T-cell (primary cell): ENCODE data around the gene CERS1. TPM values are rescaled to one million over a fixed set of nuclear protein-coding genes. Genes with fewer than 3 reads are reported as not detected.

Experiments used
- ATAC-seq, 4 experiments: fragments of 200-7000 bp in 3 of 4; fragments of 150-1000 bp in 1 of 4; cut with Tn5 transposase; replicated peaks in 1 of 4; 1 replicate in 3 of 4; 2 replicates in 1 of 4; pipeline ENCODE4 v1.10.0; 2021; ENCODE audit warnings: moderate library complexity in 3 of 4, mild to moderate bottlenecking in 2 of 4, moderate number of reproducible peaks in 1 of 4
- CTCF ChIA-PET, 2 donors: fragments of 300-600 bp; sonication (Branson Sonifier 250); formaldehyde crosslinking; loops; one replicate each; lab custom pipeline; 2022; ENCODE audit warnings: antibody characterized with exemption in 2 of 2; lab: Charles Lee
- POLR2A ChIA-PET, 2 donors: fragments of 300-600 bp; sonication (Branson Sonifier 250); formaldehyde crosslinking; loops; one replicate each; lab custom pipeline; 2022; ENCODE audit warnings: antibody characterized with exemption in 2 of 2; lab: Charles Lee
- DNase-seq, 35 experiments: peaks; one replicate each; pipeline versions ENCODE4 v3.0.0 to v3.0.0-alpha.2; 2013 to 2023
- H3K27ac ChIP-seq: one replicate; pipeline ENCODE4 v1.5.1; 2013; ENCODE audit warnings: low read length
- H3K27me3 ChIP-seq, 2 experiments: replicated peaks in 1 of 2; 1 replicate in 1 of 2; 2 replicates in 1 of 2; pipeline versions ENCODE4 v1.6.1 to v1.7.0; 2013; ENCODE audit warnings: low read length in 1 of 2, mixed read lengths in 1 of 2; ENCODE audit not compliant: control insufficient read depth in 2 of 2, insufficient read depth in 2 of 2; ENCODE audit errors: extremely low read depth in 1 of 2
- H3K36me3 ChIP-seq, 2 donors: 1 replicate in 1 of 2; 2 replicates in 1 of 2; pipeline versions ENCODE4 v1.6.1 to v1.7.0; 2013; ENCODE audit warnings: low read length in 1 of 2; ENCODE audit not compliant: control insufficient read depth in 2 of 2, insufficient read depth in 1 of 2; ENCODE audit errors: extremely low read depth in 1 of 2
- H3K4me1 ChIP-seq, 2 experiments: 1 replicate in 1 of 2; 2 replicates in 1 of 2; pipeline versions ENCODE4 v1.6.1 to v1.7.0; 2013; ENCODE audit warnings: low read length in 2 of 2, mixed read lengths in 1 of 2; ENCODE audit not compliant: insufficient read depth in 2 of 2, control insufficient read depth in 1 of 2; ENCODE audit errors: extremely low read depth in 1 of 2
- H3K4me3 ChIP-seq, 2 donors: 1 replicate in 1 of 2; 2 replicates in 1 of 2; pipeline versions ENCODE4 v1.5.1 to v1.7.0; 2013; ENCODE audit warnings: mild to moderate bottlenecking in 2 of 2, low read length in 1 of 2, moderate library complexity in 1 of 2; ENCODE audit not compliant: control insufficient read depth in 1 of 2; ENCODE audit errors: extremely low read depth in 1 of 2
- H3K9me3 ChIP-seq: 2 replicates; pipeline ENCODE4 v1.7.0; 2013
- H3K27ac Mint-ChIP-seq, 2 donors: one replicate each; pipeline ENCODE4 v1.8.0; 2020 to 2021; ENCODE audit warnings: mild to moderate bottlenecking in 2 of 2, mixed read lengths in 2 of 2
- H3K27me3 Mint-ChIP-seq, 2 donors: one replicate each; pipeline ENCODE4 v1.8.0; 2021 to 2022; ENCODE audit warnings: mixed read lengths in 2 of 2
- H3K36me3 Mint-ChIP-seq: one replicate; pipeline ENCODE4 v1.8.0; 2021; ENCODE audit warnings: mixed read lengths
- H3K4me1 Mint-ChIP-seq, 3 donors: one replicate each; pipeline ENCODE4 v1.8.0; 2020 to 2022; ENCODE audit warnings: mixed read lengths in 3 of 3, mild to moderate bottlenecking in 1 of 3
- H3K4me3 Mint-ChIP-seq, 3 donors: one replicate each; pipeline ENCODE4 v1.8.0; 2020 to 2022; ENCODE audit warnings: mild to moderate bottlenecking in 3 of 3, mixed read lengths in 3 of 3, moderate library complexity in 3 of 3
- H3K9me3 Mint-ChIP-seq, 3 donors: one replicate each; pipeline ENCODE4 v1.8.0; 2020 to 2022; ENCODE audit warnings: mixed read lengths in 3 of 3
- WGBS: methylation state at CpG from one replicate; pipeline ENCODE4 v1.1.5; 2013; ENCODE audit warnings: missing lambda C conversion rate; ENCODE audit not compliant: insufficient coverage; 5-methylcytosine and 5-hydroxymethylcytosine counted together
- total RNA-seq, 35 experiments: library from RNA in 6 of 35; stranded (reverse) in 6 of 35; fragments of 120-200 nt in 1 of 35; gene quantifications; one replicate each; pipeline versions ENCODE4 v1.2.1 to v1.2.4 and lab custom pipeline; 2013 to 2026

CERS1 gene
- total RNA-seq, 5 donors from 2014 or later (not counting 1 experiment from before 2014, with no cell fraction given): 0.20 TPM; not detected in 3

DNA sequence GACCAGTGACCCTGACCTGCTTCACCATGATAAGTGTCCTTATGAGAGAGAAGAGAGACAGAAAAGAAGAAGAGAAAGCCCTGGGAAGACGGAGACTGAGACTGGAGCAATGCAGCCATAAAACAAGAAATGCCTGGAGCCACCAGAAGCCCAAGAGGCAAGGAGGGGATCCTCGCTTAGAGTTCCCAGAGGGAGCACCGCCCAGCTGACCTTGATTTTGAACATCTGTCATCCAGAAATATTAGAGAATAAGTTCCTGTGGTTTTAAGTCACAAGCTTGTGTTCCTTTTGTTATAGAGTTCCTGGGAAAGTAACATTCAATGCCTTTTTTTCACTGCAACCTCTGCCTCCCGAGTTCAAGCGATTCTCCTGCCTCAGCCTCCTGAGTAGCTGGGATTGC, 20.2 kb downstream of the CERS1 start:
- H3K27me3 ChIP-seq: peaks cover 0 to 6% of the 10 kb centered on the region in 2 experiments
- H3K9me3 ChIP-seq: no peaks in the 10 kb centered on the region
- H3K4me3 ChIP-seq: no peak overlapping the region
- peaks cover 8 to 9% of the 10 kb centered on the region in 2 donors for H3K27me3 Mint-ChIP-seq
- no peak for DNase-seq
- H3K36me3 Mint-ChIP-seq: peaks cover 3% of the 10 kb centered on the region
- CTCF ChIA-PET: interaction anchor here in 1 of 2 donors (0.5 kb wide), 1 partner anchor 1313 kb away, joined by 3 read pairs; no protein-coding TSS in a partner anchor
- no peaks in the 10 kb centered on the region for H3K9me3 Mint-ChIP-seq
- POLR2A ChIA-PET: no interaction called here
- no peak overlapping the region for H3K4me3 Mint-ChIP-seq
- ATAC-seq: no peak
- WGBS: 94% methylated on average over 3 of the region's 5 CpGs
- H3K4me1 ChIP-seq: peaks cover 0 to 2% of the 10 kb centered on the region in 2 experiments
- no peaks in the 10 kb centered on the region for H3K36me3 ChIP-seq
- no peak overlapping the region for H3K27ac ChIP-seq
- peaks cover 9 to 13% (median 10%) of the 10 kb centered on the region in 3 donors for H3K4me1 Mint-ChIP-seq
- no peak overlapping the region for H3K27ac Mint-ChIP-seq

DNA sequence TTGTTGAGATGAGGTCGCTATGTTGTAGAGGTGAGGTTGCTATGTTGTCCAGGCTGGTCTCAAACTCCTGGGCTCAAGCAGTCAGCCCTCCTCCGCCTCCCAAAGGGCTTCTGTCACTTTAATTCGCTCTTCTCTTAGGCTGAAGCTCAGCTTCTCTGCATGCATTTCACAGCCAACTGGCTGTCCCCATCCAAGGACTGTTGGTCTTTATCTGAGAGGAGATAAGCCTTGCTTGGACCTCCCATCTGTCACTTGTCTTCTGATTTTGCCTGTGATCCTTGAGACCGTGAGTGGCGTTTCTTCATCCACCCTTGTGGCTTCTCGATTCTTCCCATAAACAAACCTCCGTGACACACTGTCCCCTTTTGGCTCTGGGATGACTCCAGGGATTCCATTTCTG, 24.4 kb downstream of the CERS1 start:
- no peak overlapping the region for H3K4me3 ChIP-seq
- ChIA-PET POLR2A (no interaction called here), CTCF (no interaction called here)
- Mint-ChIP-seq H3K27ac (no peak overlapping the region), H3K4me3 (peak overlapping the region in 1 of 3 donors; percentile 75), H3K27me3 (peaks cover 8 to 10% of the 10 kb centered on the region in 2 donors), H3K36me3 (peaks cover 10% of the 10 kb centered on the region), H3K9me3 (no peaks in the 10 kb centered on the region), H3K4me1 (peaks cover 10 to 16% (median 15%) of the 10 kb centered on the region in 3 donors)
- H3K27ac ChIP-seq: no peak overlapping the region
- ATAC-seq: no peak
- DNase-seq: no peak
- H3K4me1 ChIP-seq: peaks cover 2 to 20% of the 10 kb centered on the region in 2 experiments
- WGBS: no CpG with 5 or more reads among the region's 7 CpGs
- peaks cover 17% of the 10 kb centered on the region in 2 donors for H3K36me3 ChIP-seq
- peaks cover 0 to 18% of the 10 kb centered on the region in 2 experiments for H3K27me3 ChIP-seq
- H3K9me3 ChIP-seq: no peaks in the 10 kb centered on the region

DNA sequence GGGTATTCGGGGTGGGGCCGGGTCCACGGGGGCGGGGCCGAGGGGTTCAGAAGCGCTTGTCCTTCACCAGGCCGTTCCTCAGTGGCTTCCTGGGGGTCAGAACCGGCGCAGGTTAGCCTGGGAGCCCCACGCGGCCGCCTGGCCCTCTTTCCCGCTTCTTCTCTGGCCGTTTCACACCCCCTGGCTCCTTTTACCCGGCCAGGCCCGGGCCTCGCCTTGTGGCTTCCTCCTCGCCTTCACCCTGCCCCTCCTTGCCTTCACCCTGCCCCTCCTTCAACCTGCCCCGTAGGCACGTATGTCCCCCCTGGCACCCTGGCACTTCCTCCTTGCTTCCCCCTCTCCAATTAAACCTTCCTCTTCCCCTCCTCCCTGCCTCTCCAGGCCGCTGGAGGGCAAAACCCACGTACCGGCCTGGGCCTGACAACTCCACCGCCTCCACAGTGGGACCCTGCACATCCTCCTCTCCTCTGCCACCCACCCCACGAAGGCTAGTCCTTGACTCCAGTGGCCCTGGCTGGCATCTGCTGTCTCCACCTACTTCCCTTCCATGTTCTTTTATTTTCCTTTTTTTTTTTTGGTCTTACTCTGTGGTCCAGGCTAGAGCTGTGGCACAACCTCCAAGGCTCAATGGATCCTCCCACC, 25.3 kb downstream of the CERS1 start:
- Histone ChIP-seq H3K36me3 (peaks cover 22 to 25% of the 10 kb centered on the region in 2 donors), H3K9me3 (no peaks in the 10 kb centered on the region), H3K27me3 (peaks cover 0 to 18% of the 10 kb centered on the region in 2 experiments), H3K4me3 (no peak overlapping the region), H3K4me1 (peaks cover 2 to 26% of the 10 kb centered on the region in 2 experiments), H3K27ac (no peak overlapping the region)
- no peak overlapping the region for H3K27ac Mint-ChIP-seq
- ATAC-seq: no peak
- ChIA-PET POLR2A (no interaction called here), CTCF (no interaction called here)
- H3K9me3 Mint-ChIP-seq: no peaks in the 10 kb centered on the region
- H3K36me3 Mint-ChIP-seq: peaks cover 10% of the 10 kb centered on the region
- H3K4me1 Mint-ChIP-seq: peaks cover 10 to 16% (median 15%) of the 10 kb centered on the region in 3 donors
- 28% methylated on average over 25 of the region's 25 CpGs for WGBS
- peaks cover 8 to 10% of the 10 kb centered on the region in 2 donors for H3K27me3 Mint-ChIP-seq
- H3K4me3 Mint-ChIP-seq: peak overlapping the region in 2 of 3 donors; percentile 34 to 75
- no peak for DNase-seq

DNA sequence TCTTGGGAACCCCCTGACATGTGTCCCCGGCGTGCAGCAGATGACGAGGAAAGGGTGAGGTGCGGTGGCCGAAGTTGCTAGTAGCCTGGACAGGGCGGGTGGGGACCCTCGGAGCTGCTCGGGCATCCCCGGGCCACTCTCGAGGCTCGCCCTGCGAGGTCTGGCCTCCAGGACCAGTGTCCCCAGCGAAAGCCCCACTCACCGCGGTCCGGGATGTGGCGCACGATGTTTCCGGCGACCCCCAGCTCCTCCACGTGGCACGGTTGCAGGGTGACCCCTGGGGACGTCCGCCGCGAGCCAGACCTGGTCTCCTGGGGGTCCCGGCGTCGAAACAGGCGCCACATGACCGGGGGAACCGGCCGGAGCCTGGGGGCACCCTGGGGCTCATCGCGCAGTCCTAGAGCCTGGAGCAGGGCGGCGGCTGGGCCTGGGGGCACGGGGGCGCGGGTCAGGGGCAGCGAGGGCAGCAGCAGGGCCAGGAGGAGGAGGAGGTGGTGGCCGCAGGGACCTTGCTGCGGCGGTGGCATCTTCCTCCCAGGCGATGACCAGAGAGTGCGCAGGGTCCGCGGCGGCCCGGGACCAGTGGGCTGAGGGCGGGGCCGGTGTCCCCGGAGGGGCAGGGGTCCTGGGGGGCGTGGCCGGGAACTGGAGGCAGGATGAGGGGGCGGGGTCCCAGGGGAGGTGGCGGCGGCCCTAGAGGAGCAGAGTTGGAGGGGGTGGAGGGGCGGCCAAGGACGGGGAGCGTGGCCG, 26.0 kb downstream of the CERS1 start:
- Histone ChIP-seq H3K9me3 (no peaks in the 10 kb centered on the region), H3K27me3 (peaks cover 0 to 18% of the 10 kb centered on the region in 2 experiments), H3K4me3 (no peak overlapping the region), H3K27ac (no peak overlapping the region), H3K36me3 (peaks cover 25 to 32% of the 10 kb centered on the region in 2 donors), H3K4me1 (peaks cover 2 to 26% of the 10 kb centered on the region in 2 experiments)
- CTCF ChIA-PET: no interaction called here
- H3K27me3 Mint-ChIP-seq: peaks cover 8 to 10% of the 10 kb centered on the region in 2 donors
- 20% methylated on average over 46 of the region's 62 CpGs for WGBS
- DNase-seq: no peak
- H3K4me1 Mint-ChIP-seq: peaks cover 10 to 16% (median 15%) of the 10 kb centered on the region in 3 donors
- no peak overlapping the region for H3K27ac Mint-ChIP-seq
- POLR2A ChIA-PET: no interaction called here
- H3K4me3 Mint-ChIP-seq: no peak overlapping the region
- peaks cover 10% of the 10 kb centered on the region for H3K36me3 Mint-ChIP-seq
- ATAC-seq: no peak
- H3K9me3 Mint-ChIP-seq: no peaks in the 10 kb centered on the region

DNA sequence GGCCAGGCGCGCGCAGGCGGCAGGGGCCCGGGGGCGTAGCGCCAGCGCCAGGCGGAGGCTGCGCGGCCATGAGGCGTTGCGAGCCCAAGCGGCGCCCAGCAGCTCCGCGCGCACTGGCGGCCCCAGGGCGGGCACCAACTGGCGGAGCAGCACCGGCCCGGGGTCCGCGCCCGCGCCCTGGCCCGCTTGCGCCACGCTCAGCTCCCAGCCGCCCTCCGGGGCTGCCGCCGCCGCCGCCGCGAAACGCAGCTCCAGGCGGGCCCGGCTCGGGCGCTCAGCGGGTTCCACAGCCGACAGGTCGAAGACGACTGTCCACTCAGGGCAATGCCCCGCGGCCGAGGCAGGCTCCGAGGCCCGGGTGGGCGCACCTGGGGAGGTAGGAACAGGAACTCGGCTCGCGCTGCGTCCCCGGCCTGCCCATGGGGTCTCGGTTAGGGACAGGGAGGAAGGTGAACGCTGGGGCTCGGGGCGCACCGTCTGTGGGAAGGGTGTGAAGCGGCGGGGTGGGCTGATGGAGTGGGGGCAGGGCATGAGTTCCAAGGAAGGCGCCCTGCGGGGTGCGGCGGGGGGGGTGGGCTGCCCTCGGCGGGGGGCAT, 26.8 kb downstream of the CERS1 start:
- Histone ChIP-seq H3K4me3 (no peak overlapping the region), H3K36me3 (peaks cover 28 to 41% of the 10 kb centered on the region in 2 donors), H3K9me3 (no peaks in the 10 kb centered on the region), H3K27ac (no peak overlapping the region), H3K4me1 (peaks cover 2 to 26% of the 10 kb centered on the region in 2 experiments), H3K27me3 (peaks cover 0 to 18% of the 10 kb centered on the region in 2 experiments)
- 54% methylated on average over 60 of the region's 71 CpGs for WGBS
- Mint-ChIP-seq H3K36me3 (peaks cover 13% of the 10 kb centered on the region), H3K4me3 (no peak overlapping the region), H3K27ac (no peak overlapping the region), H3K4me1 (peaks cover 10 to 16% (median 15%) of the 10 kb centered on the region in 3 donors), H3K27me3 (peaks cover 5 to 10% of the 10 kb centered on the region in 2 donors), H3K9me3 (no peaks in the 10 kb centered on the region)
- ATAC-seq (no peak), DNase-seq (no peak)
- CTCF ChIA-PET: no interaction called here
- POLR2A ChIA-PET: no interaction called here

DNA sequence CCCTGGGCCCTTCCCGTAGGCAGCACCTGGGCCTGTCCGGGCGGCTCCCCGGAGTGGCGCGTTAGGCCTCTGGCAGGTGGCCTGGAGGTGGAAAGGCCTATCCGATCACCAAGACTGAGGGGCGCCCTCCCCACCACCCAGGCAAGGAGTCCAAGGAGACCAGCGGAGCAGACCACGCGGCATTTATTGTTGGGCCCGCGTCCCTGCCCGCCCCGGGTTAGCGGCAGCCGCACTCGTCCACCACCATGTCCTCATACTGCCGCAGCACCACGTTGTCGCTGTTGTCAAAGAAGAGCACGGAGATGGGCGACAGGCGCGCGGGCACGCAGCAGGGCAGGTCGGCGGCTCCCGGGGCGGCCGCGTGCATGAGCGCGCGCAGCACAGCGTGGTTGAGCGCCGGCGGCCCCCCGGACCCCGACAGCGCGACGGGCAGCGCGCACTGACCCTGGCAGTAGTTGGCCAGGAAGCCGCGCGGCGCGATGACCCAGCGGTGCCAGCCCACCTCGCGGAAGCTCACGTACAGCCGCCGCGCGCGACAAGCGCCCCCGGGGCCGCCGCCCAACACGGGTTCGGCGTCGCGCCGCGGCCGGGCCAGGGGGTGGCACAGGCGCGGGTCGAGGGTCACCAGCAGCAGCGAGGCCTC, 27.5 kb downstream of the CERS1 start:
- peaks cover 2 to 26% of the 10 kb centered on the region in 2 experiments for H3K4me1 ChIP-seq
- Mint-ChIP-seq H3K27ac (no peak overlapping the region), H3K4me3 (no peak overlapping the region), H3K4me1 (peaks cover 10 to 16% (median 15%) of the 10 kb centered on the region in 3 donors), H3K36me3 (peaks cover 17% of the 10 kb centered on the region), H3K9me3 (no peaks in the 10 kb centered on the region), H3K27me3 (peaks cover 5 to 10% of the 10 kb centered on the region in 2 donors)
- H3K4me3 ChIP-seq: no peak overlapping the region
- H3K27me3 ChIP-seq: peaks cover 0 to 20% of the 10 kb centered on the region in 2 experiments
- 91% methylated on average over 76 of the region's 77 CpGs for WGBS
- ChIA-PET CTCF (no interaction called here), POLR2A (no interaction called here)
- H3K27ac ChIP-seq: no peak overlapping the region
- DNase-seq (no peak), ATAC-seq (no peak)
- no peaks in the 10 kb centered on the region for H3K9me3 ChIP-seq
- H3K36me3 ChIP-seq: peaks cover 31 to 47% of the 10 kb centered on the region in 2 donors
